PC-3 (cell line): ENCODE data around the gene CCDC159. TPM values are rescaled to one million over a fixed set of nuclear protein-coding genes. Genes with fewer than 3 reads are reported as not detected.

ENCODE experiments used
- ATAC-seq: fragments of 200-7000 bp; cut with Tn5 transposase; 2 replicates; pipeline ENCODE4 v1.9.1; 2020; ENCODE audit warnings: mild to moderate bottlenecking, moderate library complexity
- BruUV-seq: library from RNA; stranded (reverse); fragments of 400-500 nt; replicated peaks from 2 replicates; lab custom pipeline; 2021; lab: Mats Ljungman, UMichigan
- CTCF ChIA-PET: fragments of 300-600 bp; sonication (Branson Sonifier 250); formaldehyde crosslinking; loops from one replicate; lab custom pipeline; 2022; ENCODE audit warnings: antibody characterized with exemption; lab: Charles Lee
- POLR2A ChIA-PET: fragments of 300-600 bp; sonication (Branson Sonifier 250); formaldehyde crosslinking; loops from one replicate; lab custom pipeline; 2022; ENCODE audit warnings: antibody characterized with exemption; ENCODE audit not compliant: unreplicated experiment; lab: Charles Lee
- DNase-seq: peaks from one replicate; pipeline ENCODE4 v3.0.0-alpha.2; 2015
- H2AFZ ChIP-seq: fragments of 300-600 bp; sonication (generic); 2 replicates; pipeline ENCODE4 v1.6.0; 2016; ENCODE audit warnings: antibody characterized with exemption, low read length
- H3F3A ChIP-seq: fragments of 300-600 bp; sonication (generic); one replicate; pipeline ENCODE4 v1.6.0; 2017; ENCODE audit warnings: antibody characterized with exemption, low read length, control low read depth, mild to moderate bottlenecking; ENCODE audit not compliant: unreplicated experiment
- H3K27ac ChIP-seq: fragments of 300-600 bp; sonication (generic); 2 replicates; pipeline ENCODE4 v1.5.1; 2016; ENCODE audit warnings: mild to moderate bottlenecking, low read length
- H3K27me3 ChIP-seq: fragments of 300-600 bp; sonication (generic); 2 replicates; pipeline ENCODE4 v1.6.1; 2016; ENCODE audit warnings: low read length, mixed read lengths
- H3K36me3 ChIP-seq: fragments of 300-600 bp; sonication (generic); 2 replicates; pipeline ENCODE4 v1.6.1; 2016; ENCODE audit warnings: low read depth, mixed run types, low read length, mixed read lengths
- H3K4me1 ChIP-seq: fragments of 300-600 bp; sonication (generic); 2 replicates; pipeline ENCODE4 v1.5.1; 2016; ENCODE audit warnings: low read length; ENCODE audit not compliant: insufficient read depth
- H3K4me2 ChIP-seq: fragments of 300-600 bp; sonication (generic); 2 replicates; pipeline ENCODE4 v1.6.0; 2016; ENCODE audit warnings: low read length
- H3K4me3 ChIP-seq: fragments of 300-600 bp; sonication (generic); 2 replicates; pipeline ENCODE4 v1.5.1; 2016; ENCODE audit warnings: mild to moderate bottlenecking, low read length, mixed read lengths
- H3K79me2 ChIP-seq: fragments of 300-600 bp; sonication (generic); 2 replicates; pipeline ENCODE4 v1.6.1; 2017; ENCODE audit warnings: low read length, mixed read lengths
- H3K9ac ChIP-seq: fragments of 300-600 bp; sonication (generic); 2 replicates; pipeline ENCODE4 v1.6.0; 2016; ENCODE audit warnings: mild to moderate bottlenecking, low read length
- H3K9me2 ChIP-seq: fragments of 300-600 bp; sonication (generic); replicated peaks from 2 replicates; pipeline ENCODE4 v1.6.1; 2016; ENCODE audit warnings: mixed run types, low read length, mixed read lengths
- H3K9me3 ChIP-seq: fragments of 300-600 bp; sonication (generic); 2 replicates; pipeline ENCODE4 v1.6.1; 2016; ENCODE audit warnings: low read length, mixed read lengths
- H4K20me1 ChIP-seq: fragments of 300-600 bp; sonication (generic); 2 replicates; pipeline ENCODE4 v1.6.1; 2016; ENCODE audit warnings: low read length, mixed read lengths
- EZH2 ChIP-seq: fragments of 300-600 bp; sonication (generic); IDR thresholded peaks from one replicate; pipeline ENCODE4 v1.6.1; 2017; ENCODE audit warnings: antibody characterized with exemption, mild to moderate bottlenecking, low read length; ENCODE audit not compliant: unreplicated experiment
- EZH2phosphoT487 ChIP-seq: fragments of 300-600 bp; sonication (generic); IDR thresholded peaks from 2 replicates; pipeline ENCODE4 v1.6.1; 2018; ENCODE audit warnings: mild to moderate bottlenecking, antibody characterized with exemption, low read length, borderline replicate concordance
- intact Hi-C: fragments of 100-400 bp; cut with micrococcal nuclease; formaldehyde crosslinking; loops from 2 replicates; pipeline ENCODE4 v1.9.0; 2023
- total RNA-seq: library from RNA; depleted of rRNA; stranded (reverse); fragments of >200 nt; gene quantifications from 2 replicates; pipeline ENCODE4 v1.2.3, GENCODE V29; 2014
- TF ChIP-seq, protein P1 (sequence below): fragments of 300-600 bp; sonication (generic); conservative IDR thresholded peaks from 2 replicates; pipeline ENCODE4 v1.5.1; 2017; ENCODE audit warnings: antibody characterized with exemption, low read depth, mild to moderate bottlenecking, low read length

CCDC159 gene
- total RNA-seq, 1 experiment from 2014 or later = 10.3 TPM

DNA sequence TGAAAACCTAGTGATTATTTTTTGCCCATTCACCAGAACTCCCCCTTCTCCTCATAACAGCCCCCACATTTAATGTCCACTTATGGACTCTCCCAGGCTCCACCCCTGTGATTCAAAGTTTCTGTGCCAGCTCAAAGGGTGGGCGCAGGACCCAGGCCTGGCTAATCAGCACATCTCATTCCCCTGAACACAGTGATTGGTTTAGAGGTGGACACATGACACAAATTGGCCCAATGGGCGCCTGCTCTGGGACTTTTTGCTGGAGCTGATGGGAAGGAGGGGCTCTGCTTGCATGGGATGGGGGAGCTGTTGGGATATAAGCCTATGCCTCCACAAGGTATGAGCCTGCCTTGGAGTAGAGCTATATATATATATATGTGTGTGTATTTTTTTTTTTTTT, 44.0 kb downstream of the CCDC159 start:
- Histone ChIP-seq H3K9me2 (no peaks in the 10 kb centered on the region), H3K4me1 (no peaks in the 10 kb centered on the region), H3K4me2 (no peak overlapping the region), H3K79me2 (no peaks in the 10 kb centered on the region), H3K27me3 (no peaks in the 10 kb centered on the region), H3F3A (no peaks in the 10 kb centered on the region), H3K9ac (no peak overlapping the region), H3K4me3 (no peak overlapping the region), H3K9me3 (no peaks in the 10 kb centered on the region), H3K27ac (no peak overlapping the region), H3K36me3 (no peaks in the 10 kb centered on the region), H4K20me1 (no peaks in the 10 kb centered on the region), H2AFZ (no peak overlapping the region)
- intact Hi-C loops = no loop called here
- POLR2A ChIA-PET = no interaction called here
- TF ChIP-seq EZH2phosphoT487 = no peak
- TF ChIP-seq, protein P1, sequence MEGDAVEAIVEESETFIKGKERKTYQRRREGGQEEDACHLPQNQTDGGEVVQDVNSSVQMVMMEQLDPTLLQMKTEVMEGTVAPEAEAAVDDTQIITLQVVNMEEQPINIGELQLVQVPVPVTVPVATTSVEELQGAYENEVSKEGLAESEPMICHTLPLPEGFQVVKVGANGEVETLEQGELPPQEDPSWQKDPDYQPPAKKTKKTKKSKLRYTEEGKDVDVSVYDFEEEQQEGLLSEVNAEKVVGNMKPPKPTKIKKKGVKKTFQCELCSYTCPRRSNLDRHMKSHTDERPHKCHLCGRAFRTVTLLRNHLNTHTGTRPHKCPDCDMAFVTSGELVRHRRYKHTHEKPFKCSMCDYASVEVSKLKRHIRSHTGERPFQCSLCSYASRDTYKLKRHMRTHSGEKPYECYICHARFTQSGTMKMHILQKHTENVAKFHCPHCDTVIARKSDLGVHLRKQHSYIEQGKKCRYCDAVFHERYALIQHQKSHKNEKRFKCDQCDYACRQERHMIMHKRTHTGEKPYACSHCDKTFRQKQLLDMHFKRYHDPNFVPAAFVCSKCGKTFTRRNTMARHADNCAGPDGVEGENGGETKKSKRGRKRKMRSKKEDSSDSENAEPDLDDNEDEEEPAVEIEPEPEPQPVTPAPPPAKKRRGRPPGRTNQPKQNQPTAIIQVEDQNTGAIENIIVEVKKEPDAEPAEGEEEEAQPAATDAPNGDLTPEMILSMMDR = no peak
- DNase-seq (no peak), ATAC-seq (no peak)
- BruUV-seq = no TSS peak
- CTCF ChIA-PET = interaction anchor here (0.6 kb wide), 1 partner anchor 32 kb away, joined by 7 read pairs; no protein-coding TSS in a partner anchor

DNA sequence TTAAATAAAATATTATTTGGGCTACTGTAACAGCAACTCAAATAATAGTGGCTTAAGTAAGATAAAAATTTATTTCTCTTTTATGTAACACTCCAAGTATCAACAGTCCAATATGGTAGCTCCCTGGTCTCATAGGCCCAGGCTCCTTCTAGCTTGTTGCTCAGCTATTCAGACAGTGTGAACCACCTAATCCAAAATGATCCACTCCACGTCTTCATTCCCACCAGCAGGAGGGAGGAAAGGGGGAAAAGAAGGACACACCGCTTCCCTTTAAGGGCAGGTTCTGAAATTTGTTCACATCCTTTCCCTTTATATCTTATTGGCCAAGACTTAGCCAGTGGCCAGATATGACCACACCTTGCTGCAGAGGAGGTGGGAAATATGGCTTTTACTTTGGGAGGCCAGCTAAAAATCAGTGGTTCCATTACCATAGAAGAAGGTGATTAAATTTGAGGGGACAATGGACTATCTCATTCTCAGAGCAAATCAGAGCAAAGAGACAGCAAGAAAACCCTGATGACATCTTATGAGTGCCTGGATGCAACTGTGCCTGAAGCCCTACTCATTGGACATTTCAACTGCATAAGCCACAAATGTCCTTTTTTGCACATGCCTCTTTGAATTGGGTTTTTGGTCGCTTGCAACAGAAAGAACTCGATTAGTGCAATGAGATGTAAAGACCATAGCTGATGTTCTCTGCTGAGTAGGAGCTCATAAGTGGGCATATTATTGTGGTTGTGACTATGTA, 44.8 kb downstream of the CCDC159 start:
- Histone ChIP-seq H3K9ac (no peak overlapping the region), H3F3A (no peaks in the 10 kb centered on the region), H3K27ac (no peak overlapping the region), H3K4me3 (no peak overlapping the region), H3K9me3 (no peaks in the 10 kb centered on the region), H3K36me3 (no peaks in the 10 kb centered on the region), H3K9me2 (no peaks in the 10 kb centered on the region), H3K4me1 (no peaks in the 10 kb centered on the region), H3K4me2 (no peak overlapping the region), H4K20me1 (no peaks in the 10 kb centered on the region), H3K79me2 (no peaks in the 10 kb centered on the region), H2AFZ (no peak overlapping the region), H3K27me3 (no peaks in the 10 kb centered on the region)
- TF ChIP-seq EZH2 = no peak
- no peak for TF ChIP-seq EZH2phosphoT487
- TF ChIP-seq, protein P1 = no peak
- POLR2A ChIA-PET = no interaction called here
- intact Hi-C loops = no loop called here
- BruUV-seq = no TSS peak
- DNase-seq = peak; percentile 39
- CTCF ChIA-PET = interaction anchor here (0.6 to 0.7 kb wide), 3 partner anchors 57 to 747 kb away, joined by 3 to 9 read pairs (median 3); partner anchors contain the start of gene ZNF700
- ATAC-seq = no peak

DNA sequence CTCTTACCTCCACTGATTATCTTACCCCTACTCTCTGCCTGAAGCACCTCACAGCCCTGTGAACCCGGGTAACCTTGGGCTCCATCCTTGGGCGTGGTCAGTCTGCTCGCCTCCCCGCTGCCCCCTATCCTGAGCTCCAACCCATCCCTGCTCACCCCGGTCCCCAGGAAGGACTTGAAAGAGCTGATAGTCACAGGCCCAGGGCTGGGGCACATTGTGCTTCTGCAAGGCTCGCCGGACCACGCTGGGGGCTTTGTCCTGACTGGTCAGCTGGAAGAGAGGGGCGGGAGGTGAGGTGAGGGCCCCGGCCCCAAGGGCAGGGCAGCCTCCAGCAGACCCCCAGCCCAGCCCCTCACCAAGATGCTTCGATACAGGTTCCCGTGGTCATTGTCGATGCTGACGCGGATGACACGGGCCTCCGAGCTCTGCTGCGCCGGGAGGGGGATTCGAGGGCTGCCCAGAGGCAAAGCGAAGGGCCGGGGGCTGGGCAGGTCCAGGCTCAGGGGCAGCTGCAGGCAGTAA, 50.8 kb downstream of the CCDC159 start:
- intact Hi-C loops = no loop called here
- no TSS peak for BruUV-seq
- Histone ChIP-seq H3K4me1 (no peaks in the 10 kb centered on the region), H2AFZ (no peak overlapping the region), H4K20me1 (no peaks in the 10 kb centered on the region), H3K9ac (no peak overlapping the region), H3F3A (no peaks in the 10 kb centered on the region), H3K27me3 (no peaks in the 10 kb centered on the region), H3K9me3 (no peaks in the 10 kb centered on the region), H3K9me2 (no peaks in the 10 kb centered on the region), H3K79me2 (no peaks in the 10 kb centered on the region), H3K4me3 (no peak overlapping the region), H3K27ac (no peak overlapping the region), H3K4me2 (no peak overlapping the region), H3K36me3 (no peaks in the 10 kb centered on the region; the same call in 1 of the 2 replicates)
- POLR2A ChIA-PET = no interaction called here
- ATAC-seq = no peak
- CTCF ChIA-PET = no interaction called here
- no peak for DNase-seq
- TF ChIP-seq EZH2phosphoT487 = no peak
- TF ChIP-seq, protein P1 = no peak
- TF ChIP-seq EZH2 = no peak
